Parathyroid adenoma (tissue), 2 donors: ENCODE data around the gene RXFP1.

Experiments
- H2AFZ ChIP-seq: fragments of 300-600 bp; sonication (generic); one replicate; pipeline ENCODE4 v1.7.0; 2017; ENCODE audit warnings: antibody characterized with exemption, mild to moderate bottlenecking
- H3K27ac ChIP-seq: fragments of 300-600 bp; sonication (generic); one replicate; pipeline ENCODE4 v1.7.0; 2017
- H3K27me3 ChIP-seq: fragments of 300-600 bp; sonication (generic); one replicate; pipeline ENCODE4 v1.7.0; 2017; ENCODE audit warnings: low read length; ENCODE audit not compliant: control insufficient read depth, insufficient read depth
- H3K36me3 ChIP-seq: fragments of 300-600 bp; sonication (generic); one replicate; pipeline ENCODE4 v1.7.0; 2017; ENCODE audit warnings: low read length; ENCODE audit not compliant: control insufficient read depth, insufficient read depth
- H3K4me1 ChIP-seq: fragments of 300-600 bp; sonication (generic); one replicate; pipeline ENCODE4 v1.7.0; 2017; ENCODE audit warnings: control low read depth
- H3K4me2 ChIP-seq: fragments of 300-600 bp; sonication (generic); one replicate; pipeline ENCODE4 v1.7.0; 2017; ENCODE audit warnings: low read length
- H3K4me3 ChIP-seq: fragments of 300-600 bp; sonication (generic); one replicate; pipeline ENCODE4 v1.7.0; 2017; ENCODE audit warnings: low read depth, low read length
- H3K79me2 ChIP-seq: fragments of 300-600 bp; sonication (generic); one replicate; pipeline ENCODE4 v1.7.0; 2017; ENCODE audit warnings: control low read depth
- H3K9ac ChIP-seq: fragments of 300-600 bp; sonication (generic); one replicate; pipeline ENCODE4 v1.7.0; 2017; ENCODE audit warnings: mild to moderate bottlenecking
- H3K9me3 ChIP-seq: fragments of 300-600 bp; sonication (generic); one replicate; pipeline ENCODE4 v1.7.0; 2017; ENCODE audit warnings: low read length; ENCODE audit not compliant: control insufficient read depth
- TF ChIP-seq, protein P1 (sequence below): fragments of 300-600 bp; sonication (generic); IDR thresholded peaks from one replicate; pipeline ENCODE4 v1.7.0; 2017; ENCODE audit warnings: antibody characterized with exemption, mild to moderate bottlenecking
- donor health status: primary hyperparathyroidism.

The RXFP1 gene

DNA sequence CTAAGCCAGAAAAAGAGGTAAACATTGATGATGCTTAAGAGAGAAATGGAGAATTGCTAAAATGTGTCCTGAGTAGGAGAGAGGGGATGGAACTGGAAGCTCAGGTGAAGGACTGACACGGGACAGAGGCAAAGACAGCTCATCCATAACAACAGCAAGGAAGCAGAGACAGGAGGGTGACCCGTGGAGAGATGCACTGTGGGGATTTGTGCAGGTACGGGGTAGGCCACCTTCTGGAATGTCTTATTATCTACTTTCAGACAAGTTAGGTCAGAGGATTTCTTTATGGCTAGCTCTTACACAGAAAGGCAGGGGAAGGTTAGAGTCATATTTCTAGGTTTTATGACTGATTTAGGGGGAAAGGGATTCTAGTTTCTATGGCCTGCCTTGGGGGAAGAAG, 31.7 kb downstream of the RXFP1 start:
- TF ChIP-seq, protein P1, sequence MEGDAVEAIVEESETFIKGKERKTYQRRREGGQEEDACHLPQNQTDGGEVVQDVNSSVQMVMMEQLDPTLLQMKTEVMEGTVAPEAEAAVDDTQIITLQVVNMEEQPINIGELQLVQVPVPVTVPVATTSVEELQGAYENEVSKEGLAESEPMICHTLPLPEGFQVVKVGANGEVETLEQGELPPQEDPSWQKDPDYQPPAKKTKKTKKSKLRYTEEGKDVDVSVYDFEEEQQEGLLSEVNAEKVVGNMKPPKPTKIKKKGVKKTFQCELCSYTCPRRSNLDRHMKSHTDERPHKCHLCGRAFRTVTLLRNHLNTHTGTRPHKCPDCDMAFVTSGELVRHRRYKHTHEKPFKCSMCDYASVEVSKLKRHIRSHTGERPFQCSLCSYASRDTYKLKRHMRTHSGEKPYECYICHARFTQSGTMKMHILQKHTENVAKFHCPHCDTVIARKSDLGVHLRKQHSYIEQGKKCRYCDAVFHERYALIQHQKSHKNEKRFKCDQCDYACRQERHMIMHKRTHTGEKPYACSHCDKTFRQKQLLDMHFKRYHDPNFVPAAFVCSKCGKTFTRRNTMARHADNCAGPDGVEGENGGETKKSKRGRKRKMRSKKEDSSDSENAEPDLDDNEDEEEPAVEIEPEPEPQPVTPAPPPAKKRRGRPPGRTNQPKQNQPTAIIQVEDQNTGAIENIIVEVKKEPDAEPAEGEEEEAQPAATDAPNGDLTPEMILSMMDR: no peak
- Histone ChIP-seq H3K4me3 (no peak overlapping the region), H3K27me3 (no peaks in the 10 kb centered on the region), H3K79me2 (no peaks in the 10 kb centered on the region), H3K27ac (no peak overlapping the region), H3K9ac (no peak overlapping the region), H3K4me2 (no peak overlapping the region), H2AFZ (no peak overlapping the region), H3K9me3 (no peaks in the 10 kb centered on the region), H3K36me3 (no peaks in the 10 kb centered on the region), H3K4me1 (no peaks in the 10 kb centered on the region)

DNA sequence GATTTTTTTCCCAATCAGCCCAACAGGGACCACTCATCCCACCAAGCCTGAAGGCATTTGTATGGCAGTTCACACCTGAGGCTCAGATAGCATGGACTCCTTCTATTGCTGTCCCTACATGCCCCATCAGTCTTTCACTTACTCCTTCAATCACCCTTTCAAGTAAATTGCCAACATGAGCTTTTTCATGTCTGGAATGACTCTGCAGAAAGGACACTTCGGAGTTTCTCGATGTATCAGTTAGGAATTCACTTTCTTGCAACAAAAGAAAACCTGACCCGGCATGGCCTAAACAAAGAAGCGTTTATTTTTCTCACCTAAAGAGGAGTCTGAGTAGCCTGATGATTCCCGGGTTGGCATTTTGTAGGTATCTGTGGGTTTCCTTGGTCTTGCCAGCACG, 38.6 kb downstream of the RXFP1 start:
- Histone ChIP-seq H3K9ac (no peak overlapping the region), H3K27ac (no peak overlapping the region), H2AFZ (no peak overlapping the region), H3K36me3 (no peaks in the 10 kb centered on the region), H3K9me3 (no peaks in the 10 kb centered on the region), H3K4me1 (no peaks in the 10 kb centered on the region), H3K27me3 (no peaks in the 10 kb centered on the region), H3K79me2 (no peaks in the 10 kb centered on the region), H3K4me2 (no peak overlapping the region), H3K4me3 (no peak overlapping the region)
- TF ChIP-seq, protein P1: no peak

DNA sequence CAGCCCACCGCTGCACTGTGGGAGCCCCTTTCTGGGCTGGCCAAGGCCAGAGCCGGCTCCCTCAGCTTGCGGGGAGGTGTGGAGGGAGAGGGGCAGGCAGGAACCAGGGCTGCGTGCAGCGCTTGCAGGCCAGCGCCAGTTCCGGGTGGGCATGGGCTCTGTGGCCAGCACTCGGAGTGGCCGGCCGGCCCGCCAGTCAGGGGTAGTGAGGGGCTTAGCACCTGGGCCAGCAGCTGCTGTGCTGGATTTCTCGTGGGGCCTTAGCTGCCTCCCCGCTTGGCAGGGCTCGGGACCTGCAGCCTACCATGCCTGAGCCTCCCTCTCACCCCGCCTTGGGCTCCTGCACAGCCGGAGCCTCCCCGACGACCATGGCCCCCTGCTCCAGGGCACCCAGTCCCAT, 45.2 kb downstream of the RXFP1 start:
- H3K4me3 ChIP-seq: no peak overlapping the region
- no peak overlapping the region for H3K4me2 ChIP-seq
- no peaks in the 10 kb centered on the region for H3K36me3 ChIP-seq
- no peaks in the 10 kb centered on the region for H3K27me3 ChIP-seq
- TF ChIP-seq, protein P1: no peak
- H3K27ac ChIP-seq: no peak overlapping the region
- no peak overlapping the region for H3K9ac ChIP-seq
- H3K9me3 ChIP-seq: no peaks in the 10 kb centered on the region
- no peaks in the 10 kb centered on the region for H3K79me2 ChIP-seq
- H3K4me1 ChIP-seq: no peaks in the 10 kb centered on the region
- no peak overlapping the region for H2AFZ ChIP-seq

DNA sequence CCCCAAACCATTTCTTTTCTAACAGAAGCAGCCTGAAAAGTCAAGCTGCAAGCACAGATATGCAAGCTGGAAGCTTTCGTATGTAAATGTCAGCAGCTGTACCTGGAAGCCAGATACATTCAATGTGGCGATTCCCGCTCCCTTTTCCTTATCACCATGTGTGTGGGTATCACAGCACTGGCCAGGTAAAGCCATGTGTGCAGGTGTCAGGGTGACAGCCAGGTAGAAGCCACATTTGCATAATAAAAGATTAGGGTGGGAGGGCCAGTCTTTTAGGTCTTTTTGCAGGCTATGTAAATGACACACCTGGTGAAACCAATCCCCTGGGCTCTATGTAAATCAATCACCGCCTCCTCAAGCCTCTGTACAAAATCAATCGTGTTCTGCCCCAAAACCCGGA, 50.1 kb downstream of the RXFP1 start:
- Histone ChIP-seq H3K9me3 (no peaks in the 10 kb centered on the region), H3K9ac (no peak overlapping the region), H3K27me3 (no peaks in the 10 kb centered on the region), H3K79me2 (no peaks in the 10 kb centered on the region), H3K4me3 (no peak overlapping the region), H3K36me3 (no peaks in the 10 kb centered on the region), H2AFZ (no peak overlapping the region), H3K27ac (no peak overlapping the region), H3K4me2 (no peak overlapping the region), H3K4me1 (no peaks in the 10 kb centered on the region)
- TF ChIP-seq, protein P1: no peak

DNA sequence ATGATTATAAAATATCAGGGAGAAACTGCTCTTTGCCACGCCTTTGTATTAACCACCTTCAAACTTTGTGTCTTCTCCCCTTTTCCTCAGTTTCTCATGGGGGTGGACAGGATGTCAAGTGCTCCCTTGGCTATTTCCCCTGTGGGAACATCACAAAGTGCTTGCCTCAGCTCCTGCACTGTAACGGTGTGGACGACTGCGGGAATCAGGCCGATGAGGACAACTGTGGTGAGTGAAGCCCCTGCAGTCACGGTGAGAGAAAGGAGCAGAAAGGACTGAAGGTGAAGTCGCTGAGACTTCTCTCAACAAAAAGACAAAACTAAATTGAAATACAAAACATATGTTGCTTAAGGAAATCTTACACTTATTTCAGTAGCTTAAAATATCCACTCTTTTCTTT, 50.9 kb downstream of the RXFP1 start:
- Histone ChIP-seq H3K79me2 (no peaks in the 10 kb centered on the region), H3K27ac (no peak overlapping the region), H2AFZ (no peak overlapping the region), H3K27me3 (no peaks in the 10 kb centered on the region), H3K36me3 (no peaks in the 10 kb centered on the region), H3K9ac (no peak overlapping the region), H3K4me3 (no peak overlapping the region), H3K4me2 (no peak overlapping the region), H3K9me3 (no peaks in the 10 kb centered on the region), H3K4me1 (no peaks in the 10 kb centered on the region)
- TF ChIP-seq, protein P1: no peak
